ENCODE measurements around the gene FABP1.

GRCh38 chr2:88074150-88074549, 53.7 kb downstream of the FABP1 start:
- TF ChIP-seq CTCF (IDR thresholded peaks at IDR 0.05) (no peak), POLR2A (IDR thresholded peaks at IDR 0.05; ENCODE audit: low read depth) (no peak), POLR2AphosphoS5 (IDR thresholded peaks at IDR 0.05) (no peak)
